HUES48 (cell line): ENCODE measurements around the gene PTPN14.

Experiments
- H3K27ac ChIP-seq: one replicate; pipeline ENCODE4 v1.7.0; 2013; ENCODE audit warnings: low read depth, low read length, inconsistent platforms
- H3K27me3 ChIP-seq: 2 replicates; pipeline ENCODE4 v1.6.1; 2013; ENCODE audit warnings: mild to moderate bottlenecking, low read length; ENCODE audit not compliant: control insufficient read depth, insufficient read depth
- H3K36me3 ChIP-seq: 2 replicates; pipeline ENCODE4 v1.6.1; 2013; ENCODE audit warnings: low read length; ENCODE audit not compliant: control insufficient read depth, insufficient read depth
- H3K4me1 ChIP-seq: 2 replicates; pipeline ENCODE4 v1.6.1; 2013; ENCODE audit warnings: mild to moderate bottlenecking, low read length; ENCODE audit not compliant: control insufficient read depth, insufficient read depth
- H3K4me3 ChIP-seq: 2 replicates; pipeline ENCODE4 v1.5.1; 2013; ENCODE audit warnings: mild to moderate bottlenecking, low read depth, low read length
- H3K9ac ChIP-seq: 2 replicates; pipeline ENCODE4 v1.6.1; 2013; ENCODE audit warnings: mild to moderate bottlenecking, low read depth, low read length, moderate library complexity
- H3K9me3 ChIP-seq: 2 replicates; pipeline ENCODE4 v1.6.1; 2013; ENCODE audit warnings: low read length; ENCODE audit not compliant: control insufficient read depth, insufficient read depth

Gene PTPN14

DNA sequence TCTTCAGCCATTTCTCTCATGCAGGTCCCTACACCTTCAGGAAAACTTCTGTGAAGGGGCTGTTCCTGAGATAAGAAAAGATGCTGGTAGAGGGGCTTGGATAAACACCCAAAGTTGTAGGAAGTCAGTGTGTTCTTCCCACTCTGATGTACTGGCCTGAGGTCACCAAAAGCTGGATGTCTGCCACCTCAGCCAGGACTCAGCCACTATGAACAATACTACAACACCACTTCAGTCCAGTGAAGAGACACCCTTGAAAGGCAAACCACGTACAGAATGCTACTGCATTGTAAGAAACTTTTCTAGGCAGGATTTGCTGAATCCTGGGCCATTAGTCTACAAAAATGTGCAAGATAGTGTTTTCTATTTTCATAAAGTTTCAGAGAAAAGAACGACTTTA, 2.4 kb downstream of the PTPN14 start:
- H3K36me3 ChIP-seq = 0 out of 2 replicates have a peak, but pooled peaks cover 3% of the 10 kb centered on the region
- no peaks in the 10 kb centered on the region for H3K9me3 ChIP-seq
- H3K4me1 ChIP-seq = peaks cover 33% of the 10 kb centered on the region
- no peaks in the 10 kb centered on the region for H3K27me3 ChIP-seq
- no peak overlapping the region for H3K9ac ChIP-seq
- H3K27ac ChIP-seq = no peak overlapping the region
- H3K4me3 ChIP-seq = peak overlapping the region; percentile 97; the same call in 1 of the 2 replicates

DNA sequence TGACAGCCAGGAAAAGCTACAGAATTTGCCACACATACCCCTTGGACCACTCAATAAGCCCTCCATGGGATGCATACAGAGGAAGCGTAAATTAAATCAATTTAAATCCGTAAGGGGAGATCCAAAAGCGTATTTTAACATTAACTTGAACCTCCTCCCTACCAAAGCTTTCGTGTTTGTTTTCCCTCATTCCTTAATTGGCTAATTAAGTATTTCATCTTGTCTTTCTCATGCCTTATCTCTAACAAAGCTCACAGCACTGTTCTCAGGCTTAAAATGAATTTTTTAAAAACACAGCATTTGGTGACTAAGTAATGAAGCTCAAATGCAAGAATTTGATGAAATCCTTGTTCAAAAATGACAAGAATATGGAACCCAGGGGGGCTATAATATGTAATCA, 3.1 kb downstream of the PTPN14 start:
- Histone ChIP-seq H3K4me1 (peaks cover 29% of the 10 kb centered on the region), H3K27me3 (no peaks in the 10 kb centered on the region)

DNA sequence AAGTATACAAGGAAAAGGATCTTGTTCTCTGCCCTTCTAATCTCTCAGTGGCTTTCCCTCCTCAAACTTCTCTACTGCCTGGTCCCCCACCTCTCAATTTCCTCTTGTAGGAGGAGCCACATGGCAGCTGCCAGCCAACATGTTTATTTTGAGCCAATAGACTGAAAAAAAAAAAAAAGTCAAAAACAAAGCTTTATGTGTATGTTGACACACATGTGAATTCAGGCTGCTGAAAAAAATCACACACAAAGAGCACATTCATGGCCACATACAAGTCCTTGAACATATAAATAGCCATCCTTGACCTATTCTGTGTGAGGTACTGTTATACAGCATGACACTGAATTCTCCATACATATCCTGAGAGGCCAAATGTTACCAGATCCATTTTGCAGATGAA, 3.7 kb downstream of the PTPN14 start:
- Histone ChIP-seq H3K9ac (no peak overlapping the region), H3K27me3 (no peaks in the 10 kb centered on the region), H3K4me1 (peaks cover 27% of the 10 kb centered on the region)

More for the DNA sequence above, 3.1 kb downstream of the PTPN14 start:
- H3K9ac ChIP-seq = no peak overlapping the region
- H3K27ac ChIP-seq = no peak overlapping the region
- H3K4me3 ChIP-seq = no peak overlapping the region
- H3K9me3 ChIP-seq = no peaks in the 10 kb centered on the region
- H3K36me3 ChIP-seq = 0 out of 2 replicates have a peak, but pooled peaks cover 3% of the 10 kb centered on the region

DNA sequence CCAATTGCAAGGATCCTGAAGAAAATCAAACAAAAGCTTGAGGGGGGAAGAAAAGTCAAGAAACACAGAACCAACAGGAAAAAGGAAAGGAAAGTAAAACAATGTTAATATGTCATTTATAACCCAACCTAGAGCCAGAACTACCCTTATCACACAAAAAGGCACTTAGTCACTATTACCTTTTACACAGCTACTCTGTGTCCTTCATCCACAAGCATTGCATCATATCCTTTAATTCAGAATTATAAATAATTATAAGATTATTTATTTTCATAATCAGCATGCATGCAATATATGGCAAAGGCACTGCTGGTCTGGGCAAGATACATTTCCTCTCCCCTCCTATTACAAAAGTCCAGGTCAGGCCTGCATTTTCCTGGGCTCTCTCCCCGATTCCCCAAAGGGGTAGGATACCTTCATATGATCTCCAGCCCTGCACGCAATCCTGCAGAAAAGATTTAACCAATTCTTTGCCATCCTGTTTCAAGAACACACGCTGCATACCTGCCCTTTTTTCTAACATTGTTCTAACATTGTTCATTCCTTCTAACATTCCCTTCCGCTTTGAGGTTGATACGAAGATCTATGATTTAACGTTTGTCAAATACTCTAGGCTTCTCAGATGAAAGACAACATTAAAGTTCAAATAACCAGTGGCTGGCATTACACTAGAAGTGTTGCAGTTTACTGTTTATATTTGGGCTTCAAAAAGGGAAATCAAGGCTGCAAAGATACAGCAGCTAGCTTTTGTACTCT, 4.3 kb downstream of the PTPN14 start:
- Histone ChIP-seq H3K9ac (no peak overlapping the region), H3K4me3 (no peak overlapping the region), H3K36me3 (0 out of 2 replicates have a peak, but pooled peaks cover 3% of the 10 kb centered on the region)

More for the DNA sequence above, 3.7 kb downstream of the PTPN14 start:
- Histone ChIP-seq H3K27ac (no peak overlapping the region), H3K36me3 (0 out of 2 replicates have a peak, but pooled peaks cover 3% of the 10 kb centered on the region), H3K4me3 (no peak overlapping the region), H3K9me3 (no peaks in the 10 kb centered on the region)

DNA sequence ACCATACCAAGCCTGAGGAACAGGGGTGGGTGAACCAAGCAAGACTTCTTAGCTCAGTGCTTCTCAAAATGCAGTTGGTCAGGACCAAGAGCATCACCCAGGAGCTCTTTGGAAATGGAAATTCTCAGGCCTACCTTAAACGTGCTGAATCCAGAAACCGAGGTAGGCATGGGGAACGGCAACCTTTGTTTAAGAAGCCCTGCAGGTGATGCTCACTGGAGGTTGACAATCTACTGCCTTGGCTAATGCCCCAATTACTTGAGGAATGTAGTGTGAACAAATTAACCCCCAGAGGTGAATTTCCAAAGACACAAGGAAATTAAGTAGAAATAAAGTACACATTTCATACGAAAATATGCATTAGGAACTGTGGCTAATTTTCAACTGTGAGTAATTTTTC, 5.3 kb downstream of the PTPN14 start:
- H3K36me3 ChIP-seq = 0 out of 2 replicates have a peak, but pooled peaks cover 3% of the 10 kb centered on the region
- no peak overlapping the region for H3K4me3 ChIP-seq
- H3K9me3 ChIP-seq = no peaks in the 10 kb centered on the region
- H3K27ac ChIP-seq = no peak overlapping the region
- no peaks in the 10 kb centered on the region for H3K27me3 ChIP-seq
- H3K4me1 ChIP-seq = peaks cover 24% of the 10 kb centered on the region
- no peak overlapping the region for H3K9ac ChIP-seq

More for the DNA sequence above, 4.3 kb downstream of the PTPN14 start:
- Histone ChIP-seq H3K27ac (no peak overlapping the region), H3K9me3 (no peaks in the 10 kb centered on the region), H3K27me3 (no peaks in the 10 kb centered on the region), H3K4me1 (peaks cover 24% of the 10 kb centered on the region)

DNA sequence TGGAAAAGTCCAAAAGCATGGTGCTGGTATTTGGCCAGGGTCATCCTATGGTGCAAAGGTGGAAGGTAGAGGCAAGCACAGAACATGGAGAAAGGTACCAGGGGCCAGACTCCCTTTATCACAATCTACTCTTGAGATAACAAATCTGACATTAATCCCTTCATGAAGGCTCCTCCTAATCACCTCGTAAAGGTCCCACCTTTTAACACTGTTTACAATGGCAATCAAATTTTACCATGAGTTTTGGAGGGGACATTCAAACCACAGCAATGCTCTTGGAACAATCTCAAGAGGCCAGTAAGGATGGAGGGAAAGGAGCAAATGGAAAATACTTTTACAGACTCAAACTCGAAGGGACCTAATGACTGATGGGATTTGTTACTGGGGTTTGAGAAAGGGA, 6.1 kb downstream of the PTPN14 start:
- Histone ChIP-seq H3K27me3 (no peaks in the 10 kb centered on the region), H3K27ac (no peak overlapping the region), H3K4me3 (no peak overlapping the region), H3K9ac (no peak overlapping the region), H3K4me1 (peaks cover 27% of the 10 kb centered on the region), H3K9me3 (no peaks in the 10 kb centered on the region), H3K36me3 (0 out of 2 replicates have a peak, but pooled peaks cover 3% of the 10 kb centered on the region)

DNA sequence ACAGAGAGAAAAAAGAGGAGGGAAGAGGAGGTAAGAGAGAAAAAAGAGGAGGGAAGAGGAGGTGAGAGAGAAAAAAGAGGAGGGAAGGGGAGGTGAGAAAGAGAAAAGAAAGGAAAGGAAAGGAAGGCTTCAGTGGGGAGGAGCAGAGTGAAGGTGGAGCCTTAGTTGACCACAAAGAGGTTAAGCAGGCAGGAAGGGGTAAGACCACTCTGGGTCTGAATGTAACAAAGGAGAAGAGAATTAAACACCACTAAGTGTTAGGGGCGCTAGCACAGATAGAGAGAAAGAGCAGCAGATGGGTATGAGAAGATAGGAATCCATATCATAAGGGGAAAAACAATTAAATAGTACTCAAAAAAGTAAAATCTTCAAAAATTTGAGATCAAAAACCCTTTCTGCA, 6.6 kb downstream of the PTPN14 start:
- H3K4me3 ChIP-seq = no peak overlapping the region
- H3K27ac ChIP-seq = no peak overlapping the region
- peaks cover 27% of the 10 kb centered on the region for H3K4me1 ChIP-seq
- H3K36me3 ChIP-seq = 0 out of 2 replicates have a peak, but pooled peaks cover 3% of the 10 kb centered on the region
- no peaks in the 10 kb centered on the region for H3K27me3 ChIP-seq
- H3K9ac ChIP-seq = no peak overlapping the region
- no peaks in the 10 kb centered on the region for H3K9me3 ChIP-seq

DNA sequence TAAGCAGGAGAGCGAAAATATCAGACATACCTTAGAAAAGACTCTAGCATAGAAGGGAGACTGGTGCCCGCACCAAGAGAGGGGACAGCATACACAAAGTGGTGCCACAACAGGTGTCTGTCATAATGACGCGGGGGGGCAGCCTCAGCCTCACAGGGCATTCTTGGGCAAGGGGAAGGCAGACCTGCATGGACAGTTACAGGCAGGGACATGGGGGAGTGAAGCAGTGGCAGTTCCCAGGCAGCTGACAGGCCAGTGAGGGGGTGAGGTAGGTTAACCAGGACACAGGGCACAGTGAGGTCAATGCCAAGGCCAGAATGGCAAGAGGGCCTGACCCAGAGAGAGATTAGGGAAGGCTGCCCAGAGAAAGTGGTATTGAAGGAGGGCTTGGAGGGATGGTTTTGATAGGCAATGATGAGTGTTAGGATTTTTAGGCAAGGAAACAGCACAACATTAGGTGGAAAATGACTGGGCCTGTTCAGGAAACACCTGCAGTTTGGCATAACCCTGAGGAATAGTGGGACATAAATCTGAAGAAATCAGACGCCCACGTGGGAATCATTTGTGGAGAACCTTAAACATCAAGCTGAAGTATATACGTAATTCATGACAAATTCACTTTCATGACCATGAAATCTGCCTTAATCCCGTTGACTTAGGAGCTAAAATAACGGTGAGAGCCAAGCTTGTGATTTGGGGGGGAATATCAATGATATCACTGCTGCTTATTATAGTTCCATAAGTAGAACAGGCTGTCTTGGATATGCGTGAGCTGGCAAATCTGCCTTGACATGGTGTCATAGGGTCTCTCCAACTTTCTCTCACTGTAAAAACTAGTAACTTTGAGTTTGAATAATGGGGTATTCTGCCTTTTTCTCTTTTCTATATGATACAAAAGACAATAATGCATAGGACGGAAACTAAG, 8.9 kb downstream of the PTPN14 start:
- H3K27ac ChIP-seq = no peak overlapping the region
- 0 out of 2 replicates have a peak, but pooled peaks cover 3% of the 10 kb centered on the region for H3K36me3 ChIP-seq
- peaks cover 22% of the 10 kb centered on the region for H3K4me1 ChIP-seq
- H3K27me3 ChIP-seq = no peaks in the 10 kb centered on the region
- H3K9me3 ChIP-seq = no peaks in the 10 kb centered on the region
- H3K4me3 ChIP-seq = no peak overlapping the region
- H3K9ac ChIP-seq = no peak overlapping the region

DNA sequence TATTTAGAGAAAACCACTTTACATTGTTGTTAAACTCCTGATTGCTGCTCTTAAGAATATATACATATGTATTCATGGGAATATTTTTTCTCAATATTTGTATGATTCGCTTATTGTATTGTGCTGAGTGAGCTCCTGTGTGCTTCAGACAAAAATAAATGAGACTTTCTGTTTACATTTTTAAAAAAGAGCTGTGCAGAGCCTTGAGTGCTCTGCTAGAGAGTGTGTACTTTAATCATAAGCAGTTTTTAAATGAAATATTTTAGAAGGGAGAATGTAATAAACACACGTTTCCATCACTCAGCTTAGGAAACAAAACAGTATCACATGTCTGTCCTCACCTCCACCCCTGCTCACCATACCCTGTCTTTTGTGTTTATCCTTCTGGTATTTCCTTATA, 9.7 kb downstream of the PTPN14 start:
- H3K4me1 ChIP-seq = peaks cover 18% of the 10 kb centered on the region
- 0 out of 2 replicates have a peak, but pooled peaks cover 3% of the 10 kb centered on the region for H3K36me3 ChIP-seq
- no peak overlapping the region for H3K27ac ChIP-seq
- H3K9ac ChIP-seq = no peak overlapping the region
- H3K9me3 ChIP-seq = no peaks in the 10 kb centered on the region
- no peak overlapping the region for H3K4me3 ChIP-seq
- no peaks in the 10 kb centered on the region for H3K27me3 ChIP-seq

DNA sequence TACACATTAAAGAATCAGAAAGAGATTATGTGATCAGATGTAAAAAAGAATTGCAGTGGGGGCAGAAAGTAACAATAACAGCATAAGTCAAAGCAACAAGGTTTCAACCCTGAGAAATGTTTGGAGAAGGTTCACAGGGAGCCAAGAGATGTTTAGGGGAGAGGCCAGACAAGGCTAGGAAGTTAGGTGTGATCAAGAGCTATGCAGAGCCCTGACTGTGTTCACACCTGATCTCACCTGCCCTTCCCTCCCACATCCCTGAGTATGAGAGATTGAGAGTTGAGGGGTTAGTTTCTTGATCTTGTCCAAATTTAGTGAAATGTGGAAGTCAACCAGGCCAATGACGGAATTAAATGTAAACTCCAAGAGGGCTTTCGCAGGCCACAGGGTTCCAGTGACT, 10.2 kb downstream of the PTPN14 start:
- Histone ChIP-seq H3K27ac (no peak overlapping the region), H3K4me1 (peaks cover 18% of the 10 kb centered on the region), H3K27me3 (no peaks in the 10 kb centered on the region), H3K9ac (no peak overlapping the region), H3K36me3 (0 out of 2 replicates have a peak, but pooled peaks cover 3% of the 10 kb centered on the region), H3K4me3 (no peak overlapping the region), H3K9me3 (no peaks in the 10 kb centered on the region)
